Mesendoderm (in vitro differentiated cells): Measurements from ENCODE around the gene MLLT1.

Source experiments
- DNase-seq: peaks from one replicate; pipeline ENCODE4 v3.0.0; 2013
- H2AK5ac ChIP-seq: 2 replicates; pipeline ENCODE4 v1.6.1; 2013; ENCODE audit warnings: low read length, inconsistent platforms
- H2BK120ac ChIP-seq: 2 replicates; pipeline ENCODE4 v1.6.1; 2013; ENCODE audit warnings: low read depth, mild to moderate bottlenecking, low read length, moderate library complexity, mixed read lengths
- H2BK15ac ChIP-seq: replicated peaks from 2 replicates; pipeline ENCODE4 v1.6.1; 2013; ENCODE audit warnings: low read depth, mild to moderate bottlenecking, moderate library complexity
- H2BK5ac ChIP-seq: 2 replicates; pipeline ENCODE4 v1.6.1; 2013; ENCODE audit warnings: low read length, inconsistent platforms
- H3K18ac ChIP-seq: 2 replicates; pipeline ENCODE4 v1.6.1; 2013; ENCODE audit warnings: mild to moderate bottlenecking, low read length, mixed read lengths
- H3K23ac ChIP-seq: one replicate; pipeline ENCODE4 v1.6.1; 2013; ENCODE audit warnings: low read length
- H3K27ac ChIP-seq: 2 replicates; pipeline ENCODE4 v1.5.1; 2013; ENCODE audit warnings: low read depth, mild to moderate bottlenecking, inconsistent platforms, low read length, moderate library complexity
- H3K27me3 ChIP-seq: 2 replicates; pipeline ENCODE4 v1.6.1; 2013; ENCODE audit warnings: low read length, control low read depth, mild to moderate bottlenecking, inconsistent platforms; ENCODE audit not compliant: insufficient read depth, poor library complexity
- H3K36me3 ChIP-seq: 2 replicates; pipeline ENCODE4 v1.6.1; 2013; ENCODE audit warnings: low read length, inconsistent platforms; ENCODE audit not compliant: control insufficient read depth, insufficient read depth
- H3K4ac ChIP-seq: one replicate; pipeline ENCODE4 v1.6.1; 2013; ENCODE audit warnings: low read depth, mild to moderate bottlenecking, low read length, moderate library complexity
- H3K4me1 ChIP-seq: 2 replicates; pipeline ENCODE4 v1.6.1; 2013; ENCODE audit warnings: low read depth, low read length, inconsistent platforms; ENCODE audit not compliant: control insufficient read depth
- H3K4me2 ChIP-seq: 2 replicates; pipeline ENCODE4 v1.6.1; 2013; ENCODE audit warnings: low read length
- H3K4me3 ChIP-seq: 2 replicates; pipeline ENCODE4 v1.5.1; 2013; ENCODE audit warnings: mild to moderate bottlenecking, low read length
- H3K56ac ChIP-seq: one replicate; pipeline ENCODE4 v1.6.1; 2013; ENCODE audit warnings: low read length
- H3K79me1 ChIP-seq: 2 replicates; pipeline ENCODE4 v1.6.1; 2013; ENCODE audit warnings: low read length, inconsistent platforms
- H3K79me2 ChIP-seq: 2 replicates; pipeline ENCODE4 v1.6.1; 2013; ENCODE audit warnings: mild to moderate bottlenecking, low read length; ENCODE audit not compliant: control insufficient read depth, insufficient read depth
- H3K9ac ChIP-seq: 2 replicates; pipeline ENCODE4 v1.6.1; 2013; ENCODE audit warnings: low read length, inconsistent platforms
- H4K5ac ChIP-seq: one replicate; pipeline ENCODE4 v1.6.1; 2013; ENCODE audit warnings: low read length
- H4K8ac ChIP-seq: one replicate; pipeline ENCODE4 v1.6.1; 2013; ENCODE audit warnings: low read depth, mild to moderate bottlenecking, control low read depth, low read length, moderate library complexity
- WGBS: extraction: QIAGEN DNeasy Blood & Tissue Kit; methylation state at CpG from one replicate; pipeline ENCODE4 v1.1.7; 2013; ENCODE audit warnings: low lambda C conversion rate, missing lambda C conversion rate; ENCODE audit not compliant: insufficient coverage; ENCODE audit errors: extremely low coverage; 5-methylcytosine and 5-hydroxymethylcytosine counted together

The MLLT1 gene

GRCh38 chr19:6225232-6225865, 54.4 kb downstream of the MLLT1 start:
- H3K27me3 ChIP-seq: no peaks in the 10 kb centered on the region
- H3K23ac ChIP-seq: no peak overlapping the region
- peaks cover 3% of the 10 kb centered on the region for H3K79me2 ChIP-seq
- H3K56ac ChIP-seq: no peak overlapping the region
- no peak overlapping the region for H3K4me2 ChIP-seq
- no CpG with 5 or more reads among the region's 18 CpGs for WGBS
- no peak overlapping the region for H3K18ac ChIP-seq
- no peak overlapping the region for H4K5ac ChIP-seq
- no peak for DNase-seq
- no peak overlapping the region for H2BK15ac ChIP-seq
- no peak overlapping the region for H3K4me3 ChIP-seq
- no peak overlapping the region for H2AK5ac ChIP-seq
- H3K79me1 ChIP-seq: peaks cover 8% of the 10 kb centered on the region
- no peak overlapping the region for H2BK5ac ChIP-seq
- H3K4ac ChIP-seq: no peak overlapping the region
- H2BK120ac ChIP-seq: no peak overlapping the region
- H3K9ac ChIP-seq: no peak overlapping the region
- H3K27ac ChIP-seq: no peak overlapping the region
- peaks cover 4% of the 10 kb centered on the region for H3K36me3 ChIP-seq
- no peak overlapping the region for H4K8ac ChIP-seq
- no peaks in the 10 kb centered on the region for H3K4me1 ChIP-seq

- no peak overlapping the region for H3K27ac ChIP-seq
- no CpG with 5 or more reads among the region's 4 CpGs for WGBS
Observed at GRCh38 chr19:6224308-6224675, 55.5 kb downstream of the MLLT1 start.

GRCh38 chr19:6223461-6224307, 56.1 kb downstream of the MLLT1 start:
- H3K79me1 ChIP-seq: peaks cover 4% of the 10 kb centered on the region
- H3K79me2 ChIP-seq: no peaks in the 10 kb centered on the region
- no peak overlapping the region for H2AK5ac ChIP-seq
- no peak overlapping the region for H3K4ac ChIP-seq
- H4K8ac ChIP-seq: no peak overlapping the region
- no peak overlapping the region for H2BK15ac ChIP-seq
- no peak overlapping the region for H2BK5ac ChIP-seq
- no peak overlapping the region for H3K18ac ChIP-seq
- no peak overlapping the region for H3K4me3 ChIP-seq
- H3K27me3 ChIP-seq: no peaks in the 10 kb centered on the region
- H3K4me1 ChIP-seq: no peaks in the 10 kb centered on the region
- H3K9ac ChIP-seq: no peak overlapping the region
- H3K23ac ChIP-seq: no peak overlapping the region
- H4K5ac ChIP-seq: no peak overlapping the region
- H2BK120ac ChIP-seq: no peak overlapping the region
- H3K4me2 ChIP-seq: no peak overlapping the region
- H3K56ac ChIP-seq: no peak overlapping the region
- DNase-seq: no peak
- no peak overlapping the region for H3K27ac ChIP-seq
- H3K36me3 ChIP-seq: peaks cover 4% of the 10 kb centered on the region
- no CpG with 5 or more reads among the region's 18 CpGs for WGBS

More at GRCh38 chr19:6224308-6224675, 55.5 kb downstream of the MLLT1 start:
- no peaks in the 10 kb centered on the region for H3K79me2 ChIP-seq
- no peaks in the 10 kb centered on the region for H3K4me1 ChIP-seq
- no peak overlapping the region for H4K8ac ChIP-seq
- no peak overlapping the region for H3K23ac ChIP-seq
- H2BK15ac ChIP-seq: no peak overlapping the region
- H3K4ac ChIP-seq: no peak overlapping the region
- H2BK5ac ChIP-seq: no peak overlapping the region
- no peak overlapping the region for H3K9ac ChIP-seq
- no peak overlapping the region for H3K4me3 ChIP-seq
- H3K18ac ChIP-seq: no peak overlapping the region
- peaks cover 4% of the 10 kb centered on the region for H3K79me1 ChIP-seq
- no peak overlapping the region for H4K5ac ChIP-seq
- DNase-seq: no peak
- H3K56ac ChIP-seq: no peak overlapping the region
- no peaks in the 10 kb centered on the region for H3K27me3 ChIP-seq
- no peak overlapping the region for H2BK120ac ChIP-seq
- no peak overlapping the region for H3K4me2 ChIP-seq
- no peak overlapping the region for H2AK5ac ChIP-seq
- H3K36me3 ChIP-seq: peaks cover 4% of the 10 kb centered on the region

GRCh38 chr19:6222884-6223283, 56.9 kb downstream of the MLLT1 start:
- no peak overlapping the region for H4K8ac ChIP-seq
- no peak overlapping the region for H2AK5ac ChIP-seq
- H3K4me3 ChIP-seq: no peak overlapping the region
- no peak overlapping the region for H3K9ac ChIP-seq
- H3K36me3 ChIP-seq: peaks cover 4% of the 10 kb centered on the region
- H3K79me2 ChIP-seq: no peaks in the 10 kb centered on the region
- no peak overlapping the region for H3K23ac ChIP-seq
- no peak overlapping the region for H3K27ac ChIP-seq
- no peak overlapping the region for H2BK120ac ChIP-seq
- no peak overlapping the region for H3K4me2 ChIP-seq
- no peak overlapping the region for H2BK15ac ChIP-seq
- no peaks in the 10 kb centered on the region for H3K4me1 ChIP-seq
- H3K27me3 ChIP-seq: no peaks in the 10 kb centered on the region
- no peak overlapping the region for H3K56ac ChIP-seq
- H3K18ac ChIP-seq: no peak overlapping the region
- WGBS: no CpG with 5 or more reads among the region's 18 CpGs
- no peak overlapping the region for H2BK5ac ChIP-seq
- H3K79me1 ChIP-seq: peaks cover 2% of the 10 kb centered on the region
- no peak for DNase-seq
- no peak overlapping the region for H4K5ac ChIP-seq
- H3K4ac ChIP-seq: no peak overlapping the region

GRCh38 chr19:6221878-6222746, 57.7 kb downstream of the MLLT1 start:
- no peak overlapping the region for H3K4me2 ChIP-seq
- WGBS: no CpG with 5 or more reads among the region's 40 CpGs
- no peak overlapping the region for H3K4me3 ChIP-seq
- H3K36me3 ChIP-seq: peaks cover 4% of the 10 kb centered on the region
- no peak overlapping the region for H3K56ac ChIP-seq
- no peak overlapping the region for H2BK15ac ChIP-seq
- no peak overlapping the region for H3K9ac ChIP-seq
- no peak overlapping the region for H4K5ac ChIP-seq
- no peak for DNase-seq
- H3K4me1 ChIP-seq: no peaks in the 10 kb centered on the region
- peaks cover 2% of the 10 kb centered on the region for H3K79me1 ChIP-seq
- H2BK120ac ChIP-seq: no peak overlapping the region
- no peak overlapping the region for H2BK5ac ChIP-seq
- no peak overlapping the region for H2AK5ac ChIP-seq
- no peak overlapping the region for H3K4ac ChIP-seq
- no peak overlapping the region for H4K8ac ChIP-seq
- H3K23ac ChIP-seq: no peak overlapping the region
- H3K27ac ChIP-seq: no peak overlapping the region
- H3K27me3 ChIP-seq: no peaks in the 10 kb centered on the region
- no peak overlapping the region for H3K18ac ChIP-seq
- H3K79me2 ChIP-seq: no peaks in the 10 kb centered on the region
